K562 (cell line): ENCODE measurements around the gene SLC39A6. TPM values are rescaled to one million over a fixed set of nuclear protein-coding genes. Genes with fewer than 3 reads are reported as not detected.

Experiments
- ATAC-seq: fragments of 200-7000 bp; cut with Tn5 transposase; 3 replicates; pipeline ENCODE4 v1.9.1; 2020; ENCODE audit warnings: moderate library complexity
- BruUV-seq: library from RNA; stranded (reverse); fragments of 400-500 nt; replicated peaks from 2 replicates; lab custom pipeline; 2021; lab: Mats Ljungman, UMichigan
- CTCF ChIA-PET: fragments of 300-600 bp; formaldehyde crosslinking; extraction: SDS; loops from one replicate; lab custom pipeline; 2021; ENCODE audit warnings: low intra/inter-chr PET ratio; lab: Yijun Ruan, JAX
- POLR2A ChIA-PET: fragments of 300-600, 350-650 bp; sonication (Branson Sonifier 250); formaldehyde crosslinking; extraction: SDS; loops from one replicate; lab custom pipeline; 2021; ENCODE audit warnings: antibody characterized with exemption, inconsistent platforms; lab: Yijun Ruan, JAX
- DNase-seq, 4 experiments: peaks; one replicate each; pipeline versions ENCODE4 v3.0.0 to v3.0.0-alpha.2; 2011 to 2018; ENCODE audit warnings: low spot score in 3 of 4, mixed read lengths in 3 of 4; ENCODE audit errors: extremely low read depth in 1 of 4
- FAIRE-seq: peaks from 2 replicates; lab custom pipeline; 2011; peaks lifted over from hg19 to GRCh38; lab: Jason Lieb, UNC
- H2AFZ ChIP-seq: 2 replicates; pipeline ENCODE4 v1.6.0; 2011; ENCODE audit warnings: low read depth, low read length, control low read depth, inconsistent platforms
- H3K27ac ChIP-seq: fragments of 200-600 bp; 3 replicates; pipeline ENCODE4 v1.8.0; 2011; ENCODE audit warnings: low read depth, mild to moderate bottlenecking, control low read depth, inconsistent platforms, low read length, moderate library complexity, mixed read lengths; ENCODE audit errors: extremely low read depth
- H3K27me3 ChIP-seq, 2 experiments: fragments of 300-600 bp in 1 of 2; 2 replicates in 1 of 2; 3 replicates in 1 of 2; pipeline versions ENCODE4 v1.6.0 to v1.8.0; 2011; ENCODE audit warnings: inconsistent platforms in 2 of 2, low read length in 2 of 2, mild to moderate bottlenecking in 1 of 2, mixed read lengths in 1 of 2, moderate library complexity in 1 of 2; ENCODE audit not compliant: control insufficient read depth in 2 of 2, insufficient read depth in 2 of 2
- H3K36me3 ChIP-seq: fragments of 300-600 bp; 3 replicates; pipeline ENCODE4 v1.8.0; 2011; ENCODE audit warnings: mild to moderate bottlenecking, low read length, inconsistent platforms; ENCODE audit not compliant: control insufficient read depth, insufficient read depth
- H3K4me1 ChIP-seq, 2 experiments: fragments of 200-600 bp in 1 of 2; replicated peaks in 1 of 2; 2 replicates in 1 of 2; 3 replicates in 1 of 2; pipeline versions ENCODE4 v1.5.1 to v1.8.0; 2011; ENCODE audit warnings: inconsistent platforms in 2 of 2, low read length in 2 of 2, mild to moderate bottlenecking in 1 of 2, mixed read lengths in 1 of 2, moderate library complexity in 1 of 2; ENCODE audit not compliant: control insufficient read depth in 2 of 2, insufficient read depth in 2 of 2
- H3K4me2 ChIP-seq: 2 replicates; pipeline ENCODE4 v1.6.1; 2011; ENCODE audit warnings: low read length, control low read depth, inconsistent platforms, mixed read lengths; ENCODE audit not compliant: insufficient read depth
- H3K4me3 ChIP-seq: fragments of 200-600 bp; sonication (generic), shearing (Covaris generic); 2 replicates; pipeline ENCODE4 v1.5.1; 2016; ENCODE audit warnings: control low read depth, inconsistent platforms
- H3K79me2 ChIP-seq: fragments of 200-600 bp; 3 replicates; pipeline ENCODE4 v1.8.0; 2011; ENCODE audit warnings: low read length, inconsistent platforms; ENCODE audit not compliant: control insufficient read depth, insufficient read depth
- H3K9ac ChIP-seq, 2 experiments: 2 replicates each; pipeline versions ENCODE4 v1.6.0 to v1.6.1; 2011; ENCODE audit warnings: low read depth in 2 of 2, low read length in 2 of 2, control low read depth in 1 of 2, inconsistent platforms in 1 of 2, mild to moderate bottlenecking in 1 of 2, mixed read lengths in 1 of 2; ENCODE audit not compliant: insufficient read depth in 1 of 2
- H3K9me1 ChIP-seq: one replicate; pipeline ENCODE4 v1.6.0; 2011; ENCODE audit warnings: inconsistent platforms, mild to moderate bottlenecking, low read length, moderate library complexity; ENCODE audit not compliant: control insufficient read depth, insufficient read depth
- H3K9me3 ChIP-seq: replicated peaks from 2 replicates; pipeline ENCODE4 v1.5.1; 2011; ENCODE audit warnings: low read depth, low read length, inconsistent platforms; ENCODE audit not compliant: control insufficient read depth, insufficient read depth
- H4K20me1 ChIP-seq: replicated peaks from 2 replicates; pipeline ENCODE4 v1.6.1; 2011; ENCODE audit warnings: low read length, inconsistent platforms, mixed read lengths; ENCODE audit not compliant: control insufficient read depth, insufficient read depth
- FOXA3 ChIP-seq, 2 experiments: fragments of 450-650 bp in 1 of 2; sonication (generic) in 1 of 2; formaldehyde crosslinking; IDR thresholded peaks in 1 of 2; conservative IDR thresholded peaks in 1 of 2; 2 replicates each; pipeline versions ENCODE4 v1.4.0 to v1.8.0; 2020 to 2022; ENCODE audit warnings: mild to moderate bottlenecking in 2 of 2, missing genetic modification reagents in 1 of 2
- GTF2E2 ChIP-seq: fragments of 200-800 bp; sonication (Bioruptor generic); IDR thresholded peaks from 2 replicates; pipeline ENCODE4 v1.6.1; 2016; ENCODE audit warnings: missing genetic modification characterization, missing compliant biosample characterization
- HNRNPLL ChIP-seq: fragments of 200-400 bp; formaldehyde crosslinking; IDR thresholded peaks from 2 replicates; pipeline ENCODE4 v1.6.1; 2017; ENCODE audit warnings: low read length, low read depth, mild to moderate bottlenecking; ENCODE audit not compliant: poor library complexity, severe bottlenecking
- MAFK ChIP-seq: IDR thresholded peaks from 2 replicates; pipeline ENCODE4 v1.6.1; 2011; ENCODE audit warnings: low read length, improper control_type of control experiment
- NFE2L1 ChIP-seq: fragments of 450-650 bp; IDR thresholded peaks from 2 replicates; pipeline ENCODE4 v1.6.1; 2016; ENCODE audit warnings: missing genetic modification characterization, low read depth, mild to moderate bottlenecking, missing compliant biosample characterization, moderate library complexity, borderline replicate concordance
- SAFB ChIP-seq: fragments of 200-400 bp; formaldehyde crosslinking; IDR thresholded peaks from 2 replicates; pipeline ENCODE4 v1.6.1; 2017; ENCODE audit warnings: low read depth, low read length, borderline replicate concordance
- SIX5 ChIP-seq, 2 experiments: IDR thresholded peaks; 2 replicates each; pipeline ENCODE4 v1.6.1; 2011; ENCODE audit warnings: low read length in 2 of 2, borderline replicate concordance in 1 of 2, low read depth in 1 of 2, mild to moderate bottlenecking in 1 of 2, moderate library complexity in 1 of 2; ENCODE audit not compliant: insufficient read depth in 1 of 2
- ZBTB9 ChIP-seq: fragments of 450-650 bp; formaldehyde crosslinking; IDR thresholded peaks from 2 replicates; pipeline ENCODE4 v1.4.0; 2020; ENCODE audit warnings: mild to moderate bottlenecking, moderate library complexity
- ZNF699 ChIP-seq: fragments of 250-450 bp; sonication (Bioruptor Pico); IDR thresholded peaks from 2 replicates; pipeline ENCODE4 v1.8.0; 2021; ENCODE audit warnings: mild to moderate bottlenecking, moderate library complexity; ENCODE audit not compliant: insufficient replicate concordance
- WGBS: fragments of 100-300 bp; shearing (Covaris generic); methylation state at CpG from one replicate; pipeline ENCODE4 v1.1.6; 2016; ENCODE audit warnings: low coverage, mixed read lengths; ENCODE audit not compliant: insufficient coverage; ENCODE audit errors: missing lambda C conversion rate; 5-methylcytosine and 5-hydroxymethylcytosine counted together
- in situ Hi-C: fragments of 300-500 bp; cut with MboI; formaldehyde crosslinking; loops from 4 replicates; pipeline ENCODE4 v1.15.0; 2018; ENCODE audit warnings: inconsistent platforms, mixed read lengths
- intact Hi-C: fragments of 100-400 bp; cut with micrococcal nuclease; formaldehyde crosslinking; loops from 2 replicates; pipeline ENCODE4 v1.14.2; 2022
- polyA plus RNA-seq, 8 experiments: library from polyadenylated mRNA; depleted of rRNA in 4 of 8; stranded (reverse) in 5 of 8; unstranded in 3 of 8; fragments of >200 nt; fragmentation: Nextera tagmentation in 2 of 8; fragmentation: Illumina TruSeq in 1 of 8; extraction: Ambion mirVana in 2 of 8; extraction: Trizol in 1 of 8; gene quantifications; 2 replicates each; pipeline versions ENCODE4 v1.2.1 to v1.2.3, GENCODE V29; 2011 to 2014; ENCODE audit warnings: inconsistent platforms in 1 of 8, missing spikeins in 1 of 8
- total RNA-seq, 7 experiments: library from RNA; depleted of rRNA in 6 of 7; stranded (reverse); fragments of >200 nt in 6 of 7; fragmentation: Illumina TruSeq in 2 of 7; extraction: Trizol in 2 of 7; gene quantifications; 2 replicates each; pipeline versions ENCODE4 v1.2.1 to v1.2.3, GENCODE V29; 2011 to 2021; ENCODE audit warnings: low replicate concordance in 1 of 7

The SLC39A6 gene
- total and polyA plus RNA-seq, 9 of the 15 experiments (the other 6 are each of a cell fraction or from before 2014, with no cell fraction given): 5.6 to 23.8 (median 17.4) TPM

GRCh38 chr18:36176711-36177110 lies 47.6 kb upstream of the SLC39A6 start:
- Histone ChIP-seq H3K4me3 (no peak overlapping the region), H3K9me3 (no peaks in the 10 kb centered on the region), H3K9me1 (no peaks in the 10 kb centered on the region), H4K20me1 (no peaks in the 10 kb centered on the region), H2AFZ (no peak overlapping the region), H3K27me3 (no peaks in the 10 kb centered on the region), H3K9ac (no peak overlapping the region), H3K79me2 (no peaks in the 10 kb centered on the region), H3K27ac (no peak overlapping the region), H3K4me2 (no peak overlapping the region), H3K4me1 (peaks cover 0 to 14% of the 10 kb centered on the region in 2 experiments; a peak in 4 of 5 replicates), H3K36me3 (peaks cover 54% of the 10 kb centered on the region)
- TF ChIP-seq SAFB: no peak
- no peak for TF ChIP-seq HNRNPLL
- no peak for TF ChIP-seq NFE2L1 (tag)
- no peak for TF ChIP-seq ZNF699
- no peak for TF ChIP-seq FOXA3 (CRISPR knock-in tag; conservative IDR thresholded peaks at IDR 0.05 in 1 of 2, IDR thresholded peaks at IDR 0.05 in 1 of 2)
- TF ChIP-seq SIX5 (IDR thresholded peaks at IDR 0.05; ENCODE audit: borderline replicate concordance in 1 of 2, insufficient read depth in 1 of 2, low read depth in 1 of 2, low read length in 2 of 2): no peak
- TF ChIP-seq ZBTB9 (CRISPR knock-in tag): no peak
- TF ChIP-seq MAFK: no peak
- TF ChIP-seq GTF2E2 (tag): no peak
- in situ Hi-C loops (no loop called here), intact Hi-C loops (no loop called here)
- FAIRE-seq (no peak), ATAC-seq (no peak), DNase-seq (no peak)
- BruUV-seq: no TSS peak
- WGBS: 87% methylated on average over 9 of the region's 9 CpGs
- CTCF ChIA-PET: no interaction called here
- POLR2A ChIA-PET: interaction anchor here (1.0 to 2.1 kb wide), 3 partner anchors 10 to 36 kb away, joined by 3 to 7 read pairs (median 3); partner anchors contain the start of gene MOCOS
